Heart right ventricle (tissue), 16 donors: ENCODE data around the gene ZC3H12D. TPM values are rescaled to one million over a fixed set of nuclear protein-coding genes. Genes with fewer than 3 reads are reported as not detected.
A peak's percentile ranks its signal among the peaks of the same experiment; 100 is the strongest.

ENCODE experiments used
- ATAC-seq, 8 donors: fragments of 200-7000 bp; cut with Tn5 transposase; one replicate each; pipeline ENCODE4 v1.9.1; 2020; ENCODE audit warnings: mild to moderate bottlenecking in 8 of 8, moderate library complexity in 8 of 8, moderate number of reproducible peaks in 1 of 8
- DNase-seq, 2 donors: peaks; one replicate each; pipeline ENCODE4 v3.0.0-alpha.2; 2020
- H3K27ac ChIP-seq, 10 donors: fragments of 200-600 bp; sonication (generic) in 2 of 10; one replicate each; pipeline versions ENCODE4 v1.5.0 to v1.8.0; 2020 to 2022; ENCODE audit warnings: mild to moderate bottlenecking in 3 of 10
- H3K27me3 ChIP-seq, 7 donors: fragments of 200-600 bp; one replicate each; pipeline ENCODE4 v1.8.0; 2021 to 2022; ENCODE audit warnings: mild to moderate bottlenecking in 2 of 7
- H3K36me3 ChIP-seq, 9 donors: fragments of 200-600 bp; sonication (generic) in 1 of 9; one replicate each; pipeline versions ENCODE4 v1.5.0 to v1.8.0; 2020 to 2022; ENCODE audit warnings: mild to moderate bottlenecking in 2 of 9
- H3K4me1 ChIP-seq, 9 donors: fragments of 200-600 bp; sonication (generic) in 1 of 9; one replicate each; pipeline versions ENCODE4 v1.5.0 to v1.8.0; 2020 to 2022; ENCODE audit warnings: mild to moderate bottlenecking in 4 of 9
- H3K4me3 ChIP-seq, 10 donors: fragments of 200-600 bp; sonication (generic) in 2 of 10; one replicate each; pipeline versions ENCODE4 v1.5.0 to v1.8.0; 2020 to 2022; ENCODE audit warnings: mild to moderate bottlenecking in 7 of 10, moderate library complexity in 2 of 10
- H3K9me3 ChIP-seq, 11 donors: fragments of 200-600 bp in 10 of 11; sonication (generic) in 2 of 11; one replicate each; pipeline versions ENCODE4 v1.5.0 to v1.8.0; 2013 to 2022; ENCODE audit warnings: mild to moderate bottlenecking in 2 of 11, control low read depth in 1 of 11, moderate library complexity in 1 of 11
- WGBS, 2 donors: extraction: QIAGEN DNeasy Blood & Tissue Kit; methylation state at CpG; one replicate each; pipeline ENCODE4 v1.1.7; 2013; ENCODE audit warnings: inconsistent platforms in 1 of 2; 5-methylcytosine and 5-hydroxymethylcytosine counted together
- intact Hi-C, 10 donors: fragments of 100-400 bp; cut with DNase I; formaldehyde crosslinking; loops; one replicate each; pipeline versions ENCODE4 v1.11.1 to v1.14.2; 2022
- long read RNA-seq, 3 donors: library from polyadenylated mRNA; unstranded; transcript quantifications; one replicate each; pipeline ENCODE4 v2.0.0, GENCODE V29; 2020 to 2021
- polyA plus RNA-seq, 2 donors: library from polyadenylated mRNA; stranded (reverse); fragments of 200-250 nt; gene quantifications; one replicate each; pipeline ENCODE4 v1.2.3, GENCODE V29; 2013
- total RNA-seq, 10 donors: library from RNA; stranded (reverse); fragmentation: NEBNext Ultra II Directional in 3 of 10; extraction: Animal tissue kit (Norgen Biotek cat#: 25700) in 3 of 10; gene quantifications; one replicate each; pipeline versions ENCODE4 v1.2.1 to v1.2.4, GENCODE V29; 2021 to 2023
- TF ChIP-seq, protein P1 (sequence below), 9 donors: fragments of 200-600 bp; sonication (generic) in 2 of 9; IDR thresholded peaks; one replicate each; pipeline versions ENCODE4 v1.5.0 to v1.8.0; 2021 to 2022; ENCODE audit warnings: antibody characterized with exemption in 9 of 9, mild to moderate bottlenecking in 5 of 9, moderate library complexity in 1 of 9
- donor health status: Arrhythmogenic right ventricular cardiomyopathy.
- donor health status: ischemic (EF 13 %, LVEDD 7.1; RV severe dilation, severe dysfunction).
- donor health status: healthy with polysubstance abuse.
- donor health status: DM: no; HTN: yes; CAD: no.
- donor health status: DM: no; HTN: no; CAD: no.
- donor health status: ischemic (EF 25% LVEDD 6.9; RV normal size, moderate dysfunction).
- donor health status: ischemic (EF 25% LVEDD 5.7; RV mildly dilated, moderate dysfunction).
- donor health status: healthy.
- donor health status: DM: yes; HTN: yes; CAD: no.
- donor health status: Ischemic cardiomyopathy.
- donor health status: ischemic (EF 35%, LVEDD 5.7; RV mildly dilated, moderate dysfunction).
- donor health status: nonischemic (EF 11% LVEDD 7.7; RV severe dilation, severe dysfunction).
- donor health status: DM: yes; HTN: yes; CAD: no.
- donor health status: PGD.
- donor health status: ischemic (EF 29% LVEDD 5.4; RV normal size, mild dysfunction).
- donor health status: nonischemic (EF 23%, LVEDD 6.1; RV moderate dilation, normal function).

ZC3H12D gene
- total RNA-seq (1 to 10 TPM in 1 of 10 donors, under 1 TPM in 9; 0.14 to 1.2 (median 0.31) TPM), polyA plus RNA-seq (under 1 TPM; 0.19 to 0.95 TPM)
- long read RNA-seq, donor 1: 0 reads
- long read RNA-seq, donor 2: 0 reads
- long read RNA-seq, donor 3: 0 reads

- peaks cover 0 to 54% (median 28%) of the 10 kb centered on the region in 9 donors for H3K4me1 ChIP-seq
These were observed at the start of gene ZC3H12D for GRCh38 chr6:149484733-149485700. TSS of gene ZC3H12D (minus strand) at chr6:149485014. CDS start at chr6:149474543, 10,471 bp downstream.

GRCh38 chr6:149529650-149530049 is 44.8 kb upstream of the ZC3H12D start:
- Histone ChIP-seq H3K27ac (no peak overlapping the region), H3K27me3 (no peaks in the 10 kb centered on the region), H3K9me3 (no peaks in the 10 kb centered on the region), H3K4me3 (no peak overlapping the region), H3K36me3 (peaks cover 0 to 100% (median 70%) of the 10 kb centered on the region in 9 donors), H3K4me1 (no peaks in the 10 kb centered on the region)
- TF ChIP-seq, protein P1, sequence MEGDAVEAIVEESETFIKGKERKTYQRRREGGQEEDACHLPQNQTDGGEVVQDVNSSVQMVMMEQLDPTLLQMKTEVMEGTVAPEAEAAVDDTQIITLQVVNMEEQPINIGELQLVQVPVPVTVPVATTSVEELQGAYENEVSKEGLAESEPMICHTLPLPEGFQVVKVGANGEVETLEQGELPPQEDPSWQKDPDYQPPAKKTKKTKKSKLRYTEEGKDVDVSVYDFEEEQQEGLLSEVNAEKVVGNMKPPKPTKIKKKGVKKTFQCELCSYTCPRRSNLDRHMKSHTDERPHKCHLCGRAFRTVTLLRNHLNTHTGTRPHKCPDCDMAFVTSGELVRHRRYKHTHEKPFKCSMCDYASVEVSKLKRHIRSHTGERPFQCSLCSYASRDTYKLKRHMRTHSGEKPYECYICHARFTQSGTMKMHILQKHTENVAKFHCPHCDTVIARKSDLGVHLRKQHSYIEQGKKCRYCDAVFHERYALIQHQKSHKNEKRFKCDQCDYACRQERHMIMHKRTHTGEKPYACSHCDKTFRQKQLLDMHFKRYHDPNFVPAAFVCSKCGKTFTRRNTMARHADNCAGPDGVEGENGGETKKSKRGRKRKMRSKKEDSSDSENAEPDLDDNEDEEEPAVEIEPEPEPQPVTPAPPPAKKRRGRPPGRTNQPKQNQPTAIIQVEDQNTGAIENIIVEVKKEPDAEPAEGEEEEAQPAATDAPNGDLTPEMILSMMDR (IDR thresholded peaks at IDR 0.05): no peak
- ATAC-seq: no peak
- 96 to 97% methylated on average over 5 of the region's 5 CpGs for WGBS, 2 donors
- intact Hi-C loops: no loop called here
- no peak for DNase-seq

More at GRCh38 chr6:149484733-149485700, at the start of gene ZC3H12D:
- H3K36me3 ChIP-seq: no peaks in the 10 kb centered on the region
- H3K4me3 ChIP-seq: peak within 1 kb of the TSS in 5 of 10 donors; percentile 1 to 58 (median 5)
- WGBS, 2 donors: 55 to 64% methylated on average over 22 of the region's 22 CpGs
- peaks cover 0 to 10% (median 0%) of the 10 kb centered on the region in 7 donors for H3K27me3 ChIP-seq
- peak within 1 kb of the TSS in 8 of 10 donors; percentile 23 to 94 (median 69) for H3K27ac ChIP-seq
- ATAC-seq: peak; percentile 43 to 73 (median 63)
- TF ChIP-seq, protein P1 (IDR thresholded peaks at IDR 0.05): peak in 4 of 9 donors; percentile 13 to 42 (median 22)
- no peaks in the 10 kb centered on the region for H3K9me3 ChIP-seq
- peak in 1 of 2 donors; percentile 65 for DNase-seq
- intact Hi-C loops: no loop called here

DNA sequence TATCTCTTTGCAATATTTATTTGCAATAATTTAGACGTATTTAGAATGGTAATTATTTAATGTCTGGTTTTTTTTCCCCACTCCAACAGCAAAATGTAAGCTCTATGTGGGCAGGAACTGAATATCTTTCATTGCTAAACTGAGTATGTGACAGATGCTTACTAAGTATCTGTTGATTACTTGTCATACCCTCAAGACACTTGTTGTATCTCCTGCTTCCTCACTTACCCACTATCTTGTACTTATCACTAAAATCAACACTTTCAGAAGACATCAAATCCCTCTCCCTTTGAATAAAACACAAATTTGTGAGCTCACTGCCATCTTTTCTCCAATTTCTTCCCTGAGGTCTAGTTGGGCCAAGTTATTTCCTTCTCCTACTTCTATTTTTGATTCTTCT is 30.7 kb upstream of the ZC3H12D start:
- WGBS, 2 donors: 95 to 100% methylated on average over 1 of the region's 1 CpG
- Histone ChIP-seq H3K27me3 (no peaks in the 10 kb centered on the region), H3K4me1 (peaks cover 0 to 16% (median 0%) of the 10 kb centered on the region in 9 donors), H3K27ac (no peak overlapping the region), H3K9me3 (no peaks in the 10 kb centered on the region), H3K4me3 (no peak overlapping the region), H3K36me3 (peaks cover 0 to 92% (median 16%) of the 10 kb centered on the region in 9 donors)
- DNase-seq (no peak), ATAC-seq (no peak)
- intact Hi-C loops: loop anchor here in 9 of 10 donors (5.0 to 10.0 kb wide), 10 partner anchors 63 to 488 kb away; no protein-coding TSS in a partner anchor
- TF ChIP-seq, protein P1 (IDR thresholded peaks at IDR 0.05): no peak

DNA sequence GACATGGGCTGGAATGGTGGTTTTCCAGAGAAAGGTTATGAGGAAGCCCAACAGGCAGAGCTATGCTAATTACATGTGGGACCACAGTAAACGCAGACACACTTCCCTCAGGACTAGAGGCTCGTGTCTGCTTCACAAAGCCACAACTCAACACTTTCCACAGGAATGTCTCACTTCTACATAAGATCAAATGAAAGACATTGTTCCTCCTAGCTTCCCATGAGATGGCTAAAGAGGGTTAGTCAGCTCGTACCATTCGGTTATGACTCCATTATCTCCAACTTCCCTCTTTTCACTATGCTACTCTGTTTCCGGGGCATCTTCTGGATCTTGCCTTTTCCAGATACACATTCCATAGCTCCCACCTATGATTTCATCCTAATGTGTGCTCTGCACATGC is 29.1 kb upstream of the ZC3H12D start:
- WGBS, 2 donors: 45 to 67% methylated on average over 5 of the region's 5 CpGs
- Histone ChIP-seq H3K4me1 (peaks cover 0 to 8% (median 0%) of the 10 kb centered on the region in 9 donors), H3K36me3 (peaks cover 0 to 91% (median 16%) of the 10 kb centered on the region in 9 donors), H3K27me3 (no peaks in the 10 kb centered on the region), H3K4me3 (no peak overlapping the region), H3K9me3 (no peaks in the 10 kb centered on the region), H3K27ac (no peak overlapping the region)
- ATAC-seq (peak in 2 of 8 donors; percentile 14 to 20), DNase-seq (no peak)
- TF ChIP-seq, protein P1 (IDR thresholded peaks at IDR 0.05): no peak
- intact Hi-C loops: loop anchor here in 4 of 10 donors (10.0 kb wide), 3 partner anchors 79 to 479 kb away; no protein-coding TSS in a partner anchor
